OCI-LY3 (cell line): ENCODE measurements around the gene GNAT3.

Experiments
- EZH2phosphoT487 ChIP-seq: fragments of 200-600 bp; shearing (Covaris generic); IDR thresholded peaks from 2 replicates; pipeline ENCODE4 v1.6.1; 2018; ENCODE audit warnings: antibody characterized with exemption, mixed run types, low read depth
- TF ChIP-seq, protein P1 (sequence below): fragments of 200-600, 300-600 bp; sonication (generic); IDR thresholded peaks from 2 replicates; pipeline ENCODE4 v1.5.1; 2014; ENCODE audit warnings: antibody characterized with exemption, low read length, low read depth

DNA sequence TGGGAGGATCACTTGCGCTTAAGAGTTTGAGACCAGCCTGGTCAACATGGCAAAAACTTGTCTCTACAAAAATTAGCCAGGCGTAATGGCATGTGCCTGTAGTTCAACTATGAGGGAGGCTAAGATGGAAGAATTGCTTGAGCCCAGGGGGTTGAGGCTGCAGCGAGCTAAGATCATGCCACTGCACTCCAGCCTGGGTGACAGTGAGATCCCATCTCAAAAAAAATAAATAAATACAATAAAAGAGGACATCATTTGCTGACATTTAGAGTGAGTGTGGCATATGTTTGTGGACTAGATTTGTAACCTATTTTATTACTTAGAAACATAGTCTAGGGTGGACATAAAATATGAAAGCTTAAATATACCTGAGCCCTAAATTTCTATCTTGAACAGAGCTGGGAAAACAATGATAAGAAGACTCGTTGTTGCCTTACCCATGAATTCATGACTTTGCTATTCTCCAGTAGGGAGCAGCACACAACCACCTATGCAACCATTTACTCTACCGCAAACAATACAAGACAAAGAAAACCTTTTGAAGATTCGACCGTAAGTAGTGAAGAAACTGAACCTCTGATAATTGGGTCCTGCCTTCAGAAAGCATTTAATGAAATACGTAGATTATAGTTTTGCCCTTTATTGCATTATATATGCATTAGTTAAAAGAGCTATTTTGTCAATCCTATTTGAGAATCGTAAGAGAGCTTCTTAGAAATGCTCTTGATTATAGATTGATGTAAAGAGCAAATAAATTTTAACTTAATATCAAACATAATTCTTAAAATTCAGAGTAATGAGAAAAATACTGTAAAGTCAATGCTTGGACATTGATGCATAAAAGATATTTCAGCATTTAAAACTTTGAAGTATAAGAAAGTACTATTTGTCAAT is 83.5 kb downstream of the GNAT3 start:
- TF ChIP-seq, protein P1, sequence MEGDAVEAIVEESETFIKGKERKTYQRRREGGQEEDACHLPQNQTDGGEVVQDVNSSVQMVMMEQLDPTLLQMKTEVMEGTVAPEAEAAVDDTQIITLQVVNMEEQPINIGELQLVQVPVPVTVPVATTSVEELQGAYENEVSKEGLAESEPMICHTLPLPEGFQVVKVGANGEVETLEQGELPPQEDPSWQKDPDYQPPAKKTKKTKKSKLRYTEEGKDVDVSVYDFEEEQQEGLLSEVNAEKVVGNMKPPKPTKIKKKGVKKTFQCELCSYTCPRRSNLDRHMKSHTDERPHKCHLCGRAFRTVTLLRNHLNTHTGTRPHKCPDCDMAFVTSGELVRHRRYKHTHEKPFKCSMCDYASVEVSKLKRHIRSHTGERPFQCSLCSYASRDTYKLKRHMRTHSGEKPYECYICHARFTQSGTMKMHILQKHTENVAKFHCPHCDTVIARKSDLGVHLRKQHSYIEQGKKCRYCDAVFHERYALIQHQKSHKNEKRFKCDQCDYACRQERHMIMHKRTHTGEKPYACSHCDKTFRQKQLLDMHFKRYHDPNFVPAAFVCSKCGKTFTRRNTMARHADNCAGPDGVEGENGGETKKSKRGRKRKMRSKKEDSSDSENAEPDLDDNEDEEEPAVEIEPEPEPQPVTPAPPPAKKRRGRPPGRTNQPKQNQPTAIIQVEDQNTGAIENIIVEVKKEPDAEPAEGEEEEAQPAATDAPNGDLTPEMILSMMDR = peak; percentile 89
- TF ChIP-seq EZH2phosphoT487 = no peak
